HG02981 (cell line): Measurements from ENCODE around the gene SLC27A2.

Experiments
- ATAC-seq: cut with Tn5 transposase; IDR thresholded peaks from one replicate; pipeline ENCODE4 v1.9.1; 2021; ENCODE audit warnings: mild to moderate bottlenecking, moderate library complexity; ENCODE audit not compliant: unreplicated experiment

Gene SLC27A2

GRCh38 chr15:50260969-50261496, 79.0 kb downstream of the SLC27A2 start:
- peak; percentile 52 for ATAC-seq

GRCh38 chr15:50261981-50262380, 80.0 kb downstream of the SLC27A2 start:
- ATAC-seq: no peak

- no peak for ATAC-seq
Observed at GRCh38 chr15:50262533-50262932, 80.5 kb downstream of the SLC27A2 start.

- ATAC-seq: no peak
Observed at GRCh38 chr15:50265620-50266019, 83.6 kb downstream of the SLC27A2 start, which contains the start of gene HDC. TSS of gene HDC (minus strand) at chr15:50265726. CDS start at chr15:50265623, 103 bp downstream.

GRCh38 chr15:50267577-50267976, 85.6 kb downstream of the SLC27A2 start:
- ATAC-seq: no peak

GRCh38 chr15:50275091-50275490, 93.1 kb downstream of the SLC27A2 start:
- no peak for ATAC-seq

GRCh38 chr15:50275908-50276307, 93.9 kb downstream of the SLC27A2 start:
- ATAC-seq: no peak

- no peak for ATAC-seq
Observed at GRCh38 chr15:50277370-50277769, 95.4 kb downstream of the SLC27A2 start.

- ATAC-seq: no peak
Observed at GRCh38 chr15:50278496-50278895, 96.5 kb downstream of the SLC27A2 start.

GRCh38 chr15:50280271-50280670, 98.3 kb downstream of the SLC27A2 start:
- no peak for ATAC-seq

GRCh38 chr15:50281427-50281826, 99.4 kb downstream of the SLC27A2 start:
- ATAC-seq: no peak
